Activated CD8-positive, alpha-beta T cell treated with anti-CD3 and anti-CD28 coated beads for 36 hours (primary cell): ENCODE data around the gene NRL. TPM values are rescaled to one million over a fixed set of nuclear protein-coding genes. Genes with fewer than 3 reads are reported as not detected.

Source experiments
- ATAC-seq: fragments of 200-7000 bp; cut with Tn5 transposase; one replicate; pipeline ENCODE4 v1.10.0; 2021; ENCODE audit warnings: mild to moderate bottlenecking, moderate library complexity
- CTCF ChIA-PET: fragments of 350-600 bp; sonication (Branson Sonifier 250); formaldehyde crosslinking; loops from one replicate; lab custom pipeline; 2021; ENCODE audit warnings: antibody characterized with exemption; lab: Charles Lee
- POLR2A ChIA-PET: fragments of 350-600 bp; sonication (Branson Sonifier 250); formaldehyde crosslinking; loops from one replicate; lab custom pipeline; 2021; ENCODE audit warnings: antibody characterized with exemption; lab: Charles Lee
- DNase-seq: peaks from one replicate; pipeline ENCODE4 v3.0.0-alpha.2; 2020
- H3K27ac Mint-ChIP-seq: one replicate; pipeline ENCODE4 v1.8.0; 2021; ENCODE audit warnings: mild to moderate bottlenecking, mixed read lengths
- H3K27me3 Mint-ChIP-seq: one replicate; pipeline ENCODE4 v1.8.0; 2021; ENCODE audit warnings: mixed read lengths
- H3K36me3 Mint-ChIP-seq: one replicate; pipeline ENCODE4 v1.8.0; 2021; ENCODE audit warnings: low read depth, mixed read lengths
- H3K4me1 Mint-ChIP-seq: one replicate; pipeline ENCODE4 v1.8.0; 2021; ENCODE audit warnings: low read depth, mixed read lengths
- H3K4me3 Mint-ChIP-seq: one replicate; pipeline ENCODE4 v1.8.0; 2021; ENCODE audit warnings: mild to moderate bottlenecking, moderate library complexity, mixed read lengths
- H3K9me3 Mint-ChIP-seq: one replicate; pipeline ENCODE4 v1.8.0; 2021; ENCODE audit warnings: mixed read lengths
- CTCF ChIP-seq: fragments of 200-600 bp; IDR thresholded peaks from one replicate; pipeline ENCODE4 v1.8.0; 2022; ENCODE audit warnings: antibody characterized with exemption, mild to moderate bottlenecking
- intact Hi-C: fragments of 100-400 bp; cut with micrococcal nuclease; formaldehyde crosslinking; loops from one replicate; pipeline ENCODE4 v1.10.0; 2022
- total RNA-seq, 2 experiments: library from RNA; stranded (reverse); gene quantifications; one replicate each; pipeline ENCODE4 v1.2.3, GENCODE V29; 2021

NRL gene
- total RNA-seq, 2 experiments from 2014 or later: 1.8 to 2.5 TPM

GRCh38 chr14:24070285-24071143 is 44.2 kb downstream of the NRL start:
- POLR2A ChIA-PET: interaction anchor here (1.3 to 2.1 kb wide), 3 partner anchors 10 to 17 kb away, joined by 3 to 8 read pairs (median 3); no protein-coding TSS in a partner anchor

GRCh38 chr14:24069411-24069735 is 45.4 kb downstream of the NRL start:
- no peak for TF ChIP-seq CTCF
- H3K27me3 Mint-ChIP-seq: no peaks in the 10 kb centered on the region
- no peak overlapping the region for H3K4me3 Mint-ChIP-seq
- ChIA-PET POLR2A (interaction anchor here (0.9 kb wide), 1 partner anchor 26 kb away, joined by 3 read pairs; no protein-coding TSS in a partner anchor), CTCF (interaction anchor here (0.7 to 5.1 kb wide), 7 partner anchors 9 to 61 kb away, joined by 3 to 31 read pairs (median 8); no protein-coding TSS in a partner anchor)
- H3K27ac Mint-ChIP-seq: no peak overlapping the region
- ATAC-seq (no peak), DNase-seq (no peak)
- H3K36me3 Mint-ChIP-seq: no peaks in the 10 kb centered on the region
- H3K9me3 Mint-ChIP-seq: no peaks in the 10 kb centered on the region
- intact Hi-C loops: no loop called here
- peaks cover 7% of the 10 kb centered on the region for H3K4me1 Mint-ChIP-seq

More at GRCh38 chr14:24070285-24071143, 44.2 kb downstream of the NRL start:
- no peak for ATAC-seq
- no peaks in the 10 kb centered on the region for H3K27me3 Mint-ChIP-seq
- H3K27ac Mint-ChIP-seq: no peak overlapping the region
- intact Hi-C loops: no loop called here
- no peaks in the 10 kb centered on the region for H3K9me3 Mint-ChIP-seq
- CTCF ChIA-PET: interaction anchor here (1.2 to 5.1 kb wide), 6 partner anchors 9 to 226 kb away, joined by 4 to 31 read pairs (median 10); no protein-coding TSS in a partner anchor
- no peak for TF ChIP-seq CTCF
- no peak for DNase-seq
- peaks cover 11% of the 10 kb centered on the region for H3K4me1 Mint-ChIP-seq
- no peaks in the 10 kb centered on the region for H3K36me3 Mint-ChIP-seq
- H3K4me3 Mint-ChIP-seq: no peak overlapping the region

GRCh38 chr14:24068711-24069410 is 45.9 kb downstream of the NRL start:
- TF ChIP-seq CTCF: no peak
- CTCF ChIA-PET: interaction anchor here (1.2 to 5.1 kb wide), 5 partner anchors 11 to 60 kb away, joined by 3 to 31 read pairs (median 8); no protein-coding TSS in a partner anchor
- no peak for ATAC-seq
- Mint-ChIP-seq H3K4me1 (peaks cover 7% of the 10 kb centered on the region), H3K4me3 (no peak overlapping the region), H3K9me3 (no peaks in the 10 kb centered on the region), H3K36me3 (no peaks in the 10 kb centered on the region), H3K27ac (no peak overlapping the region), H3K27me3 (no peaks in the 10 kb centered on the region)
- intact Hi-C loops: no loop called here
- POLR2A ChIA-PET: interaction anchor here (0.9 kb wide), 1 partner anchor 26 kb away, joined by 3 read pairs; no protein-coding TSS in a partner anchor
- no peak for DNase-seq

GRCh38 chr14:24067133-24068082 is 47.3 kb downstream of the NRL start:
- no peak for TF ChIP-seq CTCF
- no peak overlapping the region for H3K27ac Mint-ChIP-seq
- POLR2A ChIA-PET: interaction anchor here (0.5 to 1.7 kb wide), 2 partner anchors 8 to 27 kb away, joined by 3 to 5 read pairs; no protein-coding TSS in a partner anchor
- H3K36me3 Mint-ChIP-seq: no peaks in the 10 kb centered on the region
- intact Hi-C loops: no loop called here
- peaks cover 7% of the 10 kb centered on the region for H3K4me1 Mint-ChIP-seq
- H3K4me3 Mint-ChIP-seq: no peak overlapping the region
- no peaks in the 10 kb centered on the region for H3K27me3 Mint-ChIP-seq
- no peak for ATAC-seq
- no peaks in the 10 kb centered on the region for H3K9me3 Mint-ChIP-seq
- CTCF ChIA-PET: interaction anchor here (1.1 to 4.0 kb wide), 6 partner anchors 9 to 23 kb away, joined by 3 to 28 read pairs (median 10); no protein-coding TSS in a partner anchor
- DNase-seq: no peak
